Measurements from ENCODE around the gene PDGFB. TPM values are rescaled to one million over a fixed set of nuclear protein-coding genes. Genes with fewer than 3 reads are reported as not detected.

PDGFB gene
- total and polyA plus RNA-seq, 9 of the 15 experiments (the other 6 are each of a cell fraction or from before 2014, with no cell fraction given), result 0.07 to 4.0 (median 0.48) TPM; not detected in 1

- ChIA-PET POLR2A (interaction anchor here (0.6 to 1.0 kb wide), 3 partner anchors 12 to 915 kb away, joined by 3 read pairs; no protein-coding TSS in a partner anchor), CTCF (ENCODE audit: low intra/inter-chr PET ratio) (no interaction called here)
- Histone ChIP-seq H3K27me3 (ENCODE audit: control insufficient read depth in 2 of 2, insufficient read depth in 2 of 2, low read length in 2 of 2) (no peaks in the 10 kb centered on the region), H3K9ac (ENCODE audit: insufficient read depth in 1 of 2, low read depth in 2 of 2, low read length in 2 of 2) (peak overlapping the region in 1 of 2 experiments; percentile 61; a peak in 1 of 4 replicates), H3K27ac (ENCODE audit: extremely low read depth, low read depth, low read length) (no peak overlapping the region), H3K4me2 (ENCODE audit: insufficient read depth, low read length) (no peak overlapping the region), H3K4me1 (replicated peaks in 1 of 2; ENCODE audit: control insufficient read depth in 2 of 2, insufficient read depth in 2 of 2, low read length in 2 of 2) (peaks cover 16 to 56% of the 10 kb centered on the region in 2 experiments; a peak in 4 of 5 replicates), H4K20me1 (replicated peaks; ENCODE audit: control insufficient read depth, insufficient read depth, low read length) (peaks cover 4% of the 10 kb centered on the region; the same call in 1 of the 2 replicates), H2AFZ (ENCODE audit: low read depth, low read length) (no peak overlapping the region), H3K36me3 (ENCODE audit: control insufficient read depth, insufficient read depth, low read length) (no peaks in the 10 kb centered on the region), H3K4me3 (no peak overlapping the region), H3K79me2 (ENCODE audit: control insufficient read depth, insufficient read depth, low read length) (no peaks in the 10 kb centered on the region), H3K9me1 (ENCODE audit: control insufficient read depth, insufficient read depth, low read length) (no peaks in the 10 kb centered on the region), H3K9me3 (replicated peaks; ENCODE audit: control insufficient read depth, insufficient read depth, low read depth, low read length) (no peaks in the 10 kb centered on the region)
- 56% methylated on average over 21 of the region's 25 CpGs for WGBS (ENCODE audit: insufficient coverage, low coverage, missing lambda C conversion rate)
- in situ Hi-C loops (cut with MboI), result no loop called here
- no TSS peak for BruUV-seq (replicated peaks)
- intact Hi-C loops (cut with micrococcal nuclease), result no loop called here
- TF ChIP-seq EGR1 (conservative IDR thresholded peaks at IDR 0.05) (no peak), RBM25 (IDR thresholded peaks at IDR 0.05; ENCODE audit: low read depth, low read length, severe bottlenecking) (peak; percentile 65), MNT (conservative IDR thresholded peaks at IDR 0.05) (no peak), PRMT5 (CRISPR knock-in tag; IDR thresholded peaks at IDR 0.05) (no peak), POLR2AphosphoS2 (IDR thresholded peaks at IDR 0.05; ENCODE audit: low read length) (no peak)
- no peak for FAIRE-seq
- no peak for DNase-seq (ENCODE audit: extremely low read depth in 1 of 4, low spot score in 3 of 4)
- ATAC-seq, result no peak
Measured at GRCh38 chr22:39232806-39233709, 11.7 kb downstream of the PDGFB start.

All from K562 (cell line).